ENCODE data around the gene PEPD. TPM values are rescaled to one million over a fixed set of nuclear protein-coding genes. Genes with fewer than 3 reads are reported as not detected.

PEPD gene
- total RNA-seq, 1 donor, result 87.9 TPM

DNA sequence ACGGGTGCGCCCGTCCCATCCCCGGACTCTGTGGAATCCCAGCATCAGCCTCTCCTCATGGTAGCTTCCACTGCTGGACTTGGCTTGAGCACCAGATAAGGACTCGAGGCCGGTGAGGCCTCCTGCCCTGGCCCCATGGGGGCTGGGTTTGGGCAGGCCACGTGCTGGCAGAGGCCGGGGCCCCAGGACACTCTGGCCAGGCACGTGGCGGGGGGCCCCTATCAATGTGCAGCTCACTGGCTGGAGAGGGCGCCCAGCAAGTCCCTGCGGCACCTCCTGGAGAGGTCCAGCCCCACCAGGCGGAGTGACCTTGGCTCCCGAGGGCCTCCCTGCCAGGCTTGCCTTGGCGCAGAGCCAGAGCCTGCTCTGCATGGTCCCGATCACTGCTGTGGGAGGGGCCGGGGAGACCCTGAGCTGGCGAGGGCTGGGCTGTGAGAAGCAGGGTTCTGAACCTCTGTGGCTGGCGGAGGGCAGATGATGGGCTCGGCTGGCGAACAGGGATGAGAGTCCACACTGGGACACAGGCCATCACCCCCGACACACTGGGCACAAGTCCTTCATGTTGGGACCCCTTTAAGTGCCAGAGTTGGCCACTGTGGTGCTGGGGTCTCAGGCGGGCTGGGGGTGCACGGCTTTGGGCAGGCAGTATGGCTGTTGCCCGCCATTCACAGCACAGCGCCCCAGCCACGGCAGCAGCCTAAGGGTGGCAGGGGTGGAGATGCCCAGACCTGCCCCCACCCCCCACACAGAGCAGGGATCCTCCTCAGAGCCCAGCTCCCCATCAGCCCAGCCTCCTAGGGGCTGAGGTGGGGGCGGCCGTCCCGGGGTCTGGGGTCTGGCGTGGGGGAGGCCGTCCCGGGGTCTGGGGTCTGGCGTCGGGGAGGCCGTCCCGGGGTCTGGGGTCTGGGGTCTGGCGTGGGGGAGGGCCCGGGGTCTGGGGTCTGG, 129.0 kb downstream of the PEPD start:
- TF ChIP-seq, protein P1, sequence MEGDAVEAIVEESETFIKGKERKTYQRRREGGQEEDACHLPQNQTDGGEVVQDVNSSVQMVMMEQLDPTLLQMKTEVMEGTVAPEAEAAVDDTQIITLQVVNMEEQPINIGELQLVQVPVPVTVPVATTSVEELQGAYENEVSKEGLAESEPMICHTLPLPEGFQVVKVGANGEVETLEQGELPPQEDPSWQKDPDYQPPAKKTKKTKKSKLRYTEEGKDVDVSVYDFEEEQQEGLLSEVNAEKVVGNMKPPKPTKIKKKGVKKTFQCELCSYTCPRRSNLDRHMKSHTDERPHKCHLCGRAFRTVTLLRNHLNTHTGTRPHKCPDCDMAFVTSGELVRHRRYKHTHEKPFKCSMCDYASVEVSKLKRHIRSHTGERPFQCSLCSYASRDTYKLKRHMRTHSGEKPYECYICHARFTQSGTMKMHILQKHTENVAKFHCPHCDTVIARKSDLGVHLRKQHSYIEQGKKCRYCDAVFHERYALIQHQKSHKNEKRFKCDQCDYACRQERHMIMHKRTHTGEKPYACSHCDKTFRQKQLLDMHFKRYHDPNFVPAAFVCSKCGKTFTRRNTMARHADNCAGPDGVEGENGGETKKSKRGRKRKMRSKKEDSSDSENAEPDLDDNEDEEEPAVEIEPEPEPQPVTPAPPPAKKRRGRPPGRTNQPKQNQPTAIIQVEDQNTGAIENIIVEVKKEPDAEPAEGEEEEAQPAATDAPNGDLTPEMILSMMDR (IDR thresholded peaks at IDR 0.05; ENCODE audit: extremely low read depth, low read depth, low read length), result no peak
- Histone ChIP-seq H4K20me1 (ENCODE audit: insufficient read depth, low read length) (peaks cover 26% of the 10 kb centered on the region), H3K9me3 (ENCODE audit: low read depth, low read length) (no peaks in the 10 kb centered on the region), H3K79me2 (ENCODE audit: insufficient read depth, low read length) (peaks cover 14% of the 10 kb centered on the region), H3K4me3 (ENCODE audit: insufficient read depth, low read length) (no peak overlapping the region), H3K4me2 (ENCODE audit: insufficient read depth, low read length) (no peak overlapping the region), H3K4me1 (ENCODE audit: insufficient read depth, low read length) (peaks cover 40% of the 10 kb centered on the region), H2AFZ (ENCODE audit: low read length) (no peak overlapping the region), H3K27me3 (ENCODE audit: insufficient read depth, low read length) (no peaks in the 10 kb centered on the region), H3K27ac (ENCODE audit: low read depth, low read length) (no peak overlapping the region), H3K36me3 (ENCODE audit: insufficient read depth, low read length) (no peaks in the 10 kb centered on the region)
- peak; percentile 81 for DNase-seq (ENCODE audit: insufficient read length, low spot score, missing footprints)

DNA sequence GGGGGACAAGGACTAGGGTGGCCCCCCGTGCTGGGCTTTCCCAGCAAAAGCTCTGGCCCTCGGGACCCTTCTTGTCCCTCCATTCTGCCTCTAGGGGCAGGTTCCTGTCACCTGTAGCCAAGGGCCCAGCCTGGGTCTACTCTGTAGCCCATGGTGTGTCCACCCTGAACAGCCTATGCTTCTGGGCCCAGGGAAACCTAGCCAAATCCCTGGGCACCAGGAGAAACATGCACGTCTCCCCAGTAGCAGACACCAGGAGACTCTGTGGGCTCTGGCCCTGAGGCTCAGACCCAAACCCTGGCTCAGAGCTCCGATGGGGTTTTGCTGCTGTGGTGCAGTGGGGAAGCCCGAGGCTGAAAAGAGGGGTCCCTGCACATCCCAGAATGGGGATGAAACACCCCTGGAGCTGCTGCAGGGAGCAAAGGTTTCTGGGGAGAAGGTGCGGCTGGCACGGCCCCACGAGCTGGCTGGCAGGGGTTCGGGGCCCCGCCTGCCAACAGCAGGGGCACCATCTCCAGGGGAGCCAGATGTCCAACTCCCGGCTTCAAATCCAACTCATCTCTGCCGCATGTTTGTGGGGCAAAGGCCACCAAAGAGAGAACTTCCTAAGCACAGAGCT, 129.9 kb downstream of the PEPD start:
- Histone ChIP-seq H3K27me3 (ENCODE audit: insufficient read depth, low read length) (no peaks in the 10 kb centered on the region), H3K79me2 (ENCODE audit: insufficient read depth, low read length) (peaks cover 22% of the 10 kb centered on the region), H4K20me1 (ENCODE audit: insufficient read depth, low read length) (peaks cover 34% of the 10 kb centered on the region), H3K4me2 (ENCODE audit: insufficient read depth, low read length) (no peak overlapping the region), H3K9me3 (ENCODE audit: low read depth, low read length) (no peaks in the 10 kb centered on the region), H3K4me3 (ENCODE audit: insufficient read depth, low read length) (no peak overlapping the region), H3K4me1 (ENCODE audit: insufficient read depth, low read length) (peaks cover 36% of the 10 kb centered on the region), H3K27ac (ENCODE audit: low read depth, low read length) (no peak overlapping the region), H3K36me3 (ENCODE audit: insufficient read depth, low read length) (no peaks in the 10 kb centered on the region), H2AFZ (ENCODE audit: low read length) (no peak overlapping the region)
- DNase-seq (ENCODE audit: insufficient read length, low spot score, missing footprints), result peak; percentile 85
- TF ChIP-seq, protein P1 (IDR thresholded peaks at IDR 0.05; ENCODE audit: extremely low read depth, low read depth, low read length), result no peak

GRCh38 chr19:33390908-33391630, 130.5 kb downstream of the PEPD start:
- H4K20me1 ChIP-seq (ENCODE audit: insufficient read depth, low read length), result peaks cover 41% of the 10 kb centered on the region
- no peak overlapping the region for H3K4me3 ChIP-seq (ENCODE audit: insufficient read depth, low read length)
- peak; percentile 82 for DNase-seq (ENCODE audit: insufficient read length, low spot score, missing footprints)
- H3K4me2 ChIP-seq (ENCODE audit: insufficient read depth, low read length), result no peak overlapping the region
- peaks cover 29% of the 10 kb centered on the region for H3K79me2 ChIP-seq (ENCODE audit: insufficient read depth, low read length)
- no peak overlapping the region for H3K27ac ChIP-seq (ENCODE audit: low read depth, low read length)
- peaks cover 30% of the 10 kb centered on the region for H3K4me1 ChIP-seq (ENCODE audit: insufficient read depth, low read length)
- H3K36me3 ChIP-seq (ENCODE audit: insufficient read depth, low read length), result no peaks in the 10 kb centered on the region
- no peaks in the 10 kb centered on the region for H3K9me3 ChIP-seq (ENCODE audit: low read depth, low read length)
- H2AFZ ChIP-seq (ENCODE audit: low read length), result no peak overlapping the region
- TF ChIP-seq, protein P1 (IDR thresholded peaks at IDR 0.05; ENCODE audit: extremely low read depth, low read depth, low read length), result no peak
- no peaks in the 10 kb centered on the region for H3K27me3 ChIP-seq (ENCODE audit: insufficient read depth, low read length)

Data from osteoblast (primary cell).